Esophagus squamous epithelium (tissue), 5 donors: ENCODE data around the gene PKP4. TPM values are rescaled to one million over a fixed set of nuclear protein-coding genes. Genes with fewer than 3 reads are reported as not detected.

ENCODE experiments used
- DNase-seq: peaks from one replicate; lab custom pipeline; 2025; lab: John Stamatoyannopoulos, UW
- H3K27ac ChIP-seq, 4 donors: fragments of 200-600 bp; sonication (generic); one replicate each; pipeline ENCODE4 v1.5.1; 2016 to 2019; ENCODE audit warnings: mild to moderate bottlenecking in 1 of 4
- H3K27me3 ChIP-seq, 4 donors: fragments of 200-600 bp; sonication (generic); 1 replicate in 3 of 4; 2 replicates in 1 of 4; pipeline versions ENCODE4 v1.5.1 to v1.6.0; 2017 to 2021; ENCODE audit warnings: antibody characterized with exemption in 1 of 4
- H3K36me3 ChIP-seq, 3 donors: fragments of 200-600 bp; sonication (generic); one replicate each; pipeline ENCODE4 v1.5.1; 2016 to 2019
- H3K4me1 ChIP-seq, 3 donors: fragments of 200-600 bp; sonication (generic); one replicate each; pipeline ENCODE4 v1.5.1; 2017 to 2019
- H3K4me3 ChIP-seq, 4 donors: fragments of 200-600 bp; sonication (generic); 1 replicate in 3 of 4; 2 replicates in 1 of 4; pipeline ENCODE4 v1.5.1; 2016 to 2019; ENCODE audit warnings: mild to moderate bottlenecking in 2 of 4, moderate library complexity in 1 of 4
- H3K9me3 ChIP-seq, 3 donors: fragments of 200-600 bp; sonication (generic); one replicate each; pipeline ENCODE4 v1.5.1; 2016 to 2019
- CTCF ChIP-seq, 6 experiments: fragments of 450-650 bp in 4 of 6; fragments of 200-600 bp in 2 of 6; sonication (generic) in 2 of 6; IDR thresholded peaks; one replicate each; pipeline ENCODE4 v1.5.1; 2016 to 2019; ENCODE audit warnings: antibody characterized with exemption in 6 of 6, mild to moderate bottlenecking in 4 of 6, moderate library complexity in 4 of 6
- POLR2A ChIP-seq, 4 donors: fragments of 450-650 bp; IDR thresholded peaks; one replicate each; pipeline ENCODE4 v1.6.1; 2017; ENCODE audit warnings: antibody characterized with exemption in 4 of 4, mild to moderate bottlenecking in 4 of 4, moderate library complexity in 3 of 4
- WGBS, 2 donors: methylation state at CpG; one replicate each; pipeline ENCODE4 v1.1.5; 2018; 5-methylcytosine and 5-hydroxymethylcytosine counted together
- intact Hi-C: fragments of 100-400 bp; cut with DNase I; formaldehyde crosslinking; loops from one replicate; pipeline ENCODE4 v1.15.0; 2022
- total RNA-seq, 4 donors: library from RNA; depleted of rRNA; stranded (reverse); fragments of >200 nt; gene quantifications; one replicate each; pipeline ENCODE4 v1.1.0, GENCODE V29; 2016
- donor health status: DM: yes; HTN: yes; CAD: no.

PKP4 gene
- total RNA-seq, 4 donors from 2014 or later, result 36.3 to 77.1 (median 46.6) TPM

GRCh38 chr2:158513841-158514240 is 57.1 kb downstream of the PKP4 start:
- H3K9me3 ChIP-seq, result no peaks in the 10 kb centered on the region
- H3K4me3 ChIP-seq, result no peak overlapping the region
- no peak overlapping the region for H3K27ac ChIP-seq
- 93 to 94% methylated on average over 5 of the region's 5 CpGs for WGBS, 2 donors
- no peaks in the 10 kb centered on the region for H3K27me3 ChIP-seq
- H3K4me1 ChIP-seq, result peaks cover 4 to 25% (median 11%) of the 10 kb centered on the region in 3 donors
- no peaks in the 10 kb centered on the region for H3K36me3 ChIP-seq
- intact Hi-C loops, result no loop called here
- TF ChIP-seq POLR2A (IDR thresholded peaks at IDR 0.05), result no peak
- no peak for TF ChIP-seq CTCF (IDR thresholded peaks at IDR 0.05)
- no peak for DNase-seq

GRCh38 chr2:158518084-158518483 is 61.3 kb downstream of the PKP4 start:
- Histone ChIP-seq H3K27me3 (no peaks in the 10 kb centered on the region), H3K4me3 (no peak overlapping the region), H3K4me1 (peaks cover 4 to 17% (median 5%) of the 10 kb centered on the region in 3 donors), H3K27ac (no peak overlapping the region), H3K9me3 (no peaks in the 10 kb centered on the region), H3K36me3 (peaks cover 0 to 8% (median 0%) of the 10 kb centered on the region in 3 donors)
- no peak for DNase-seq
- WGBS, 2 donors, result 33 to 50% methylated on average over 3 of the region's 3 CpGs
- intact Hi-C loops, result no loop called here
- TF ChIP-seq CTCF (IDR thresholded peaks at IDR 0.05), result no peak
- no peak for TF ChIP-seq POLR2A (IDR thresholded peaks at IDR 0.05)

- no peak overlapping the region for H3K4me3 ChIP-seq
- H3K27me3 ChIP-seq, result no peaks in the 10 kb centered on the region
- no peak overlapping the region for H3K27ac ChIP-seq
- no peak for DNase-seq
- H3K9me3 ChIP-seq, result no peaks in the 10 kb centered on the region
- WGBS, 2 donors, result 86 to 89% methylated on average over 2 of the region's 2 CpGs
- peaks cover 4 to 17% (median 5%) of the 10 kb centered on the region in 3 donors for H3K4me1 ChIP-seq
- TF ChIP-seq POLR2A (IDR thresholded peaks at IDR 0.05) (no peak), CTCF (IDR thresholded peaks at IDR 0.05) (no peak)
- peaks cover 0 to 8% (median 0%) of the 10 kb centered on the region in 3 donors for H3K36me3 ChIP-seq
- intact Hi-C loops, result no loop called here
Observed at GRCh38 chr2:158519481-158519880, 62.7 kb downstream of the PKP4 start.

- Histone ChIP-seq H3K27ac (no peak overlapping the region), H3K27me3 (no peaks in the 10 kb centered on the region), H3K9me3 (no peaks in the 10 kb centered on the region), H3K4me3 (no peak overlapping the region), H3K36me3 (peaks cover 0 to 8% (median 0%) of the 10 kb centered on the region in 3 donors), H3K4me1 (no peaks in the 10 kb centered on the region)
- no peak for DNase-seq
- intact Hi-C loops, result no loop called here
- 74 to 88% methylated on average over 4 of the region's 4 CpGs for WGBS, 2 donors
- no peak for TF ChIP-seq CTCF (IDR thresholded peaks at IDR 0.05)
- TF ChIP-seq POLR2A (IDR thresholded peaks at IDR 0.05), result no peak
Observed at GRCh38 chr2:158529379-158530259, 72.9 kb downstream of the PKP4 start.

GRCh38 chr2:158530829-158531228 is 74.1 kb downstream of the PKP4 start:
- Histone ChIP-seq H3K27me3 (no peaks in the 10 kb centered on the region), H3K36me3 (peaks cover 0 to 16% (median 0%) of the 10 kb centered on the region in 3 donors), H3K27ac (no peak overlapping the region), H3K9me3 (no peaks in the 10 kb centered on the region), H3K4me1 (no peaks in the 10 kb centered on the region), H3K4me3 (no peak overlapping the region)
- 86 to 95% methylated on average over 1 of the region's 1 CpG for WGBS, 2 donors
- intact Hi-C loops, result no loop called here
- DNase-seq, result no peak
- TF ChIP-seq CTCF (IDR thresholded peaks at IDR 0.05) (no peak), POLR2A (IDR thresholded peaks at IDR 0.05) (no peak)
